WTC11 (cell line): Measurements from ENCODE around the gene ZNF500.

Experiments used
- ATF2 ChIP-seq: sonication (generic); formaldehyde crosslinking; IDR thresholded peaks from 2 replicates; pipeline ENCODE4 v1.8.1; 2022; ENCODE audit warnings: low read depth, missing genetic modification reagents, borderline replicate concordance
- CTCF ChIP-seq: fragments of 200-600 bp; IDR thresholded peaks from 2 replicates; pipeline ENCODE4 v1.8.0; 2022; ENCODE audit warnings: antibody characterized with exemption
- FOXP4 ChIP-seq: sonication (generic); formaldehyde crosslinking; IDR thresholded peaks from 2 replicates; pipeline ENCODE4 v1.8.0; 2022; ENCODE audit warnings: mild to moderate bottlenecking, missing genetic modification reagents
- IRF2 ChIP-seq: sonication (generic); formaldehyde crosslinking; IDR thresholded peaks from 2 replicates; pipeline ENCODE4 v1.8.0; 2022; ENCODE audit warnings: low read depth, missing genetic modification reagents, borderline replicate concordance
- JUN ChIP-seq: sonication (generic); formaldehyde crosslinking; IDR thresholded peaks from 2 replicates; pipeline ENCODE4 v1.8.0; 2023; ENCODE audit warnings: mild to moderate bottlenecking, missing genetic modification reagents
- MAX ChIP-seq: sonication (generic); formaldehyde crosslinking; IDR thresholded peaks from 2 replicates; pipeline ENCODE4 v1.8.0; 2022; ENCODE audit warnings: mild to moderate bottlenecking, missing genetic modification reagents
- NFE2L1 ChIP-seq: sonication (generic); formaldehyde crosslinking; IDR thresholded peaks from 2 replicates; pipeline ENCODE4 v1.8.1; 2023; ENCODE audit warnings: missing genetic modification reagents
- SMAD3 ChIP-seq: sonication (generic); formaldehyde crosslinking; IDR thresholded peaks from 2 replicates; pipeline ENCODE4 v1.8.0; 2022; ENCODE audit warnings: missing genetic modification reagents, mild to moderate bottlenecking, borderline replicate concordance
- TEAD4 ChIP-seq: sonication (generic); formaldehyde crosslinking; IDR thresholded peaks from 2 replicates; pipeline ENCODE4 v1.8.0; 2022; ENCODE audit warnings: mild to moderate bottlenecking, missing genetic modification reagents
- USF1 ChIP-seq: sonication (generic); formaldehyde crosslinking; IDR thresholded peaks from 2 replicates; pipeline ENCODE4 v1.8.0; 2022; ENCODE audit warnings: mild to moderate bottlenecking, missing genetic modification reagents
- USF2 ChIP-seq: sonication (generic); formaldehyde crosslinking; IDR thresholded peaks from 2 replicates; pipeline ENCODE4 v1.8.1; 2023; ENCODE audit warnings: mild to moderate bottlenecking, missing genetic modification reagents, moderate library complexity

GRCh38 chr16:4799171-4799855 lies 32.4 kb upstream of the ZNF500 start:
- TF ChIP-seq JUN (CRISPR knock-in tag) (no peak), TEAD4 (no peak), MAX (no peak), FOXP4 (CRISPR knock-in tag) (no peak), CTCF (no peak), ATF2 (CRISPR knock-in tag) (no peak), IRF2 (CRISPR knock-in tag) (no peak), SMAD3 (no peak), USF1 (CRISPR knock-in tag) (no peak), USF2 (CRISPR knock-in tag) (no peak), NFE2L1 (CRISPR knock-in tag) (no peak)
